Sigmoid colon (tissue), 7 donors: ENCODE measurements around the gene MYL10. TPM values are rescaled to one million over a fixed set of nuclear protein-coding genes. Genes with fewer than 3 reads are reported as not detected.

Source experiments
- DNase-seq: peaks from one replicate; pipeline ENCODE4 v3.0.0-alpha.2; 2019
- H3K27ac ChIP-seq, 4 donors: fragments of 200-600 bp; sonication (generic); one replicate each; pipeline ENCODE4 v1.5.1; 2016 to 2019; ENCODE audit warnings: mild to moderate bottlenecking in 1 of 4
- H3K27me3 ChIP-seq, 3 donors: fragments of 200-600 bp; sonication (generic); one replicate each; pipeline ENCODE4 v1.5.1; 2019; ENCODE audit warnings: mild to moderate bottlenecking in 1 of 3
- H3K36me3 ChIP-seq, 4 donors: fragments of 200-600 bp; sonication (generic); one replicate each; pipeline ENCODE4 v1.5.1; 2016 to 2019
- H3K4me1 ChIP-seq, 4 donors: fragments of 200-600 bp; sonication (generic); one replicate each; pipeline ENCODE4 v1.5.1; 2017 to 2019
- H3K4me3 ChIP-seq, 4 donors: fragments of 200-600 bp; sonication (generic); one replicate each; pipeline ENCODE4 v1.5.1; 2017 to 2019; ENCODE audit warnings: mild to moderate bottlenecking in 2 of 4, moderate library complexity in 1 of 4
- H3K9me3 ChIP-seq, 4 donors: fragments of 200-600 bp in 3 of 4; sonication (generic) in 3 of 4; one replicate each; pipeline versions ENCODE4 v1.5.1 to v1.6.1; 2013 to 2019
- CTCF ChIP-seq, 4 experiments: fragments of 450-650 bp in 3 of 4; fragments of 200-600 bp in 1 of 4; IDR thresholded peaks; one replicate each; pipeline ENCODE4 v1.5.1; 2016 to 2019; ENCODE audit warnings: antibody characterized with exemption in 4 of 4, mild to moderate bottlenecking in 3 of 4, moderate library complexity in 2 of 4
- EP300 ChIP-seq, 4 donors: sonication (generic); formaldehyde crosslinking; IDR thresholded peaks; one replicate each; pipeline ENCODE4 v1.6.1; 2017; ENCODE audit warnings: antibody characterized with exemption in 4 of 4
- POLR2A ChIP-seq, 2 donors: fragments of 450-650 bp; IDR thresholded peaks; one replicate each; pipeline ENCODE4 v1.6.1; 2016; ENCODE audit warnings: antibody characterized with exemption in 2 of 2, mild to moderate bottlenecking in 2 of 2, moderate library complexity in 2 of 2
- POLR2AphosphoS5 ChIP-seq, 4 donors: sonication (generic); formaldehyde crosslinking; IDR thresholded peaks; one replicate each; pipeline ENCODE4 v1.6.1; 2017; ENCODE audit warnings: antibody characterized with exemption in 4 of 4
- WGBS, 2 donors: extraction: QIAGEN DNeasy Blood & Tissue Kit; methylation state at CpG; one replicate each; pipeline ENCODE4 v1.1.7; 2013; 5-methylcytosine and 5-hydroxymethylcytosine counted together
- intact Hi-C: fragments of 100-400 bp; cut with DNase I; formaldehyde crosslinking; loops from one replicate; pipeline ENCODE4 v1.15.1; 2023
- polyA plus RNA-seq, 3 donors: library from polyadenylated mRNA; stranded (reverse); fragments of 200-250 nt; gene quantifications; one replicate each; pipeline ENCODE4 v1.2.3, GENCODE V29; 2013
- total RNA-seq, 4 donors: library from RNA; depleted of rRNA; stranded (reverse); fragments of >200 nt; gene quantifications; one replicate each; pipeline ENCODE4 v1.1.0, GENCODE V29; 2016
- donor health status: healthy with polysubstance abuse.
- donor health status: Bipolar disorder and iron deficiency.
- donor health status: healthy.

Gene MYL10
- total and polyA plus RNA-seq, 7 donors = not detected

GRCh38 chr7:101634196-101634717 is 5.2 kb upstream of the MYL10 start:
- no peaks in the 10 kb centered on the region for H3K4me1 ChIP-seq
- H3K36me3 ChIP-seq = no peaks in the 10 kb centered on the region
- 85 to 89% methylated on average over 11 of the region's 11 CpGs for WGBS, 2 donors
- no peak overlapping the region for H3K4me3 ChIP-seq
- no peak for DNase-seq
- H3K9me3 ChIP-seq = no peaks in the 10 kb centered on the region
- intact Hi-C loops = no loop called here
- H3K27ac ChIP-seq = no peak overlapping the region
- peaks cover 0 to 3% (median 0%) of the 10 kb centered on the region in 3 donors for H3K27me3 ChIP-seq
- TF ChIP-seq POLR2A (IDR thresholded peaks at IDR 0.05) = no peak
- no peak for TF ChIP-seq CTCF (IDR thresholded peaks at IDR 0.05)
- no peak for TF ChIP-seq EP300 (IDR thresholded peaks at IDR 0.05)
- no peak for TF ChIP-seq POLR2AphosphoS5 (IDR thresholded peaks at IDR 0.05)

GRCh38 chr7:101633511-101633910 is 4.4 kb upstream of the MYL10 start:
- TF ChIP-seq POLR2AphosphoS5 (IDR thresholded peaks at IDR 0.05) = no peak
- TF ChIP-seq EP300 (IDR thresholded peaks at IDR 0.05) = no peak
- TF ChIP-seq CTCF (IDR thresholded peaks at IDR 0.05) = no peak
- no peak for TF ChIP-seq POLR2A (IDR thresholded peaks at IDR 0.05)
- Histone ChIP-seq H3K27me3 (peaks cover 0 to 3% (median 0%) of the 10 kb centered on the region in 3 donors), H3K4me1 (no peaks in the 10 kb centered on the region), H3K36me3 (no peaks in the 10 kb centered on the region), H3K27ac (no peak overlapping the region), H3K9me3 (no peaks in the 10 kb centered on the region), H3K4me3 (no peak overlapping the region)
- WGBS, 2 donors = 86 to 91% methylated on average over 6 of the region's 6 CpGs
- intact Hi-C loops = no loop called here
- no peak for DNase-seq

GRCh38 chr7:101632641-101633040 is 3.5 kb upstream of the MYL10 start:
- TF ChIP-seq EP300 (IDR thresholded peaks at IDR 0.05) (no peak), CTCF (IDR thresholded peaks at IDR 0.05) (no peak), POLR2AphosphoS5 (IDR thresholded peaks at IDR 0.05) (no peak), POLR2A (IDR thresholded peaks at IDR 0.05) (no peak)
- intact Hi-C loops = no loop called here
- no peaks in the 10 kb centered on the region for H3K36me3 ChIP-seq

GRCh38 chr7:101631224-101631714 is 2.2 kb upstream of the MYL10 start:
- intact Hi-C loops = no loop called here
- WGBS, 2 donors = 32 to 58% methylated on average over 4 of the region's 4 CpGs
- Histone ChIP-seq H3K27me3 (peaks cover 0 to 10% (median 0%) of the 10 kb centered on the region in 3 donors), H3K9me3 (no peaks in the 10 kb centered on the region), H3K27ac (no peak overlapping the region), H3K4me1 (no peaks in the 10 kb centered on the region), H3K4me3 (no peak overlapping the region), H3K36me3 (no peaks in the 10 kb centered on the region)
- TF ChIP-seq EP300 (IDR thresholded peaks at IDR 0.05) (no peak), CTCF (IDR thresholded peaks at IDR 0.05) (no peak), POLR2AphosphoS5 (IDR thresholded peaks at IDR 0.05) (no peak), POLR2A (IDR thresholded peaks at IDR 0.05) (no peak)
- DNase-seq = no peak

More at GRCh38 chr7:101632641-101633040, 3.5 kb upstream of the MYL10 start:
- peaks cover 0 to 3% (median 0%) of the 10 kb centered on the region in 3 donors for H3K27me3 ChIP-seq
- no peaks in the 10 kb centered on the region for H3K4me1 ChIP-seq
- no peak for DNase-seq
- H3K27ac ChIP-seq = no peak overlapping the region
- 87 to 95% methylated on average over 7 of the region's 7 CpGs for WGBS, 2 donors
- no peaks in the 10 kb centered on the region for H3K9me3 ChIP-seq
- no peak overlapping the region for H3K4me3 ChIP-seq

GRCh38 chr7:101630591-101630990 is 1.5 kb upstream of the MYL10 start:
- no peak for DNase-seq
- no peaks in the 10 kb centered on the region for H3K9me3 ChIP-seq
- H3K27ac ChIP-seq = no peak overlapping the region
- no peak overlapping the region for H3K4me3 ChIP-seq
- TF ChIP-seq EP300 (IDR thresholded peaks at IDR 0.05) (no peak), CTCF (IDR thresholded peaks at IDR 0.05) (no peak), POLR2A (IDR thresholded peaks at IDR 0.05) (no peak), POLR2AphosphoS5 (IDR thresholded peaks at IDR 0.05) (no peak)
- 51 to 85% methylated on average over 15 of the region's 15 CpGs for WGBS, 2 donors
- intact Hi-C loops = no loop called here
- H3K36me3 ChIP-seq = no peaks in the 10 kb centered on the region
- peaks cover 0 to 2% (median 0%) of the 10 kb centered on the region in 4 donors for H3K4me1 ChIP-seq
- peaks cover 0 to 17% (median 0%) of the 10 kb centered on the region in 3 donors for H3K27me3 ChIP-seq
